GM19438 (cell line): Measurements from ENCODE around the gene MPRIP.
"Not testable (repeated sequence)": the region's sequence is repeated elsewhere in the genome, so short reads cannot be mapped to it uniquely, and the experiment has no call there.

Source experiments
- ATAC-seq: cut with Tn5 transposase; IDR thresholded peaks from one replicate; pipeline ENCODE4 v1.9.1; 2021; ENCODE audit warnings: low read depth; ENCODE audit not compliant: unreplicated experiment

Gene MPRIP

GRCh38 chr17:17121162-17121561, 78.9 kb downstream of the MPRIP start:
- no peak for ATAC-seq

DNA sequence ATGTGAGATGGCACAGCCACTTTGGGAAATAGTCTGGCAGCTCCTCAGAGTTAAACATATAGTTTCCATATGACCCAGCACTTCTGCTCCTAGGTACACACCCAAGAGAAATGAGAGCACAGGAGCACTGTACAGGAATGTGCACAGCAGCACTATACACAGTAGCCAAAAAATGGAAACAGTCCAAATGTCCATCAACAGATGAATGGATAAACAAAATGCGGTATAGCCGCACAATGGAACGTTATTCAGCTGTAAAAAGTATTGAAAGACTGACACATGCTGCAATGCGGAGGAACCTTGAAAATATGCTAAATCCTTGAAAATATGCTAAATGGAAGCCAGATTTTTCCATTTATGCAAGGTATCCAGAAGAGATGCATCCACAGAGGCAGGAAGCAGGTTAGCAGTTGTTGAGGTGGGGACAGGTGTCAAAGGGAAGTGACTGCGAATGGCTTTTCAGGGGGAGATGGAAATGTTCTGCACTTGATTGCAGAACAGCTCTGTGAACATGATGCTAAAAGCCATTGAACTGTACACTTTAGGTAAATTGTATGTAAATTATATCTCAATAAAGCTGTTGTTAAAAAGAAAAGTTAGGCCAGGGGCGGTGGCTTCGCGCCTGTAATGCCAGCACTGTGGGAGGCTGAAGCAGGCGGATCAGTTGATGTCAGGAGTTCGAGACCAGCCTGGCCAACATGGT, 80.7 kb downstream of the MPRIP start:
- no peak for ATAC-seq

- no peak for ATAC-seq
These were observed 82.1 kb downstream of the MPRIP start for GRCh38 chr17:17124341-17124740.

GRCh38 chr17:17125136-17126084, 83.2 kb downstream of the MPRIP start:
- no peak for ATAC-seq

DNA sequence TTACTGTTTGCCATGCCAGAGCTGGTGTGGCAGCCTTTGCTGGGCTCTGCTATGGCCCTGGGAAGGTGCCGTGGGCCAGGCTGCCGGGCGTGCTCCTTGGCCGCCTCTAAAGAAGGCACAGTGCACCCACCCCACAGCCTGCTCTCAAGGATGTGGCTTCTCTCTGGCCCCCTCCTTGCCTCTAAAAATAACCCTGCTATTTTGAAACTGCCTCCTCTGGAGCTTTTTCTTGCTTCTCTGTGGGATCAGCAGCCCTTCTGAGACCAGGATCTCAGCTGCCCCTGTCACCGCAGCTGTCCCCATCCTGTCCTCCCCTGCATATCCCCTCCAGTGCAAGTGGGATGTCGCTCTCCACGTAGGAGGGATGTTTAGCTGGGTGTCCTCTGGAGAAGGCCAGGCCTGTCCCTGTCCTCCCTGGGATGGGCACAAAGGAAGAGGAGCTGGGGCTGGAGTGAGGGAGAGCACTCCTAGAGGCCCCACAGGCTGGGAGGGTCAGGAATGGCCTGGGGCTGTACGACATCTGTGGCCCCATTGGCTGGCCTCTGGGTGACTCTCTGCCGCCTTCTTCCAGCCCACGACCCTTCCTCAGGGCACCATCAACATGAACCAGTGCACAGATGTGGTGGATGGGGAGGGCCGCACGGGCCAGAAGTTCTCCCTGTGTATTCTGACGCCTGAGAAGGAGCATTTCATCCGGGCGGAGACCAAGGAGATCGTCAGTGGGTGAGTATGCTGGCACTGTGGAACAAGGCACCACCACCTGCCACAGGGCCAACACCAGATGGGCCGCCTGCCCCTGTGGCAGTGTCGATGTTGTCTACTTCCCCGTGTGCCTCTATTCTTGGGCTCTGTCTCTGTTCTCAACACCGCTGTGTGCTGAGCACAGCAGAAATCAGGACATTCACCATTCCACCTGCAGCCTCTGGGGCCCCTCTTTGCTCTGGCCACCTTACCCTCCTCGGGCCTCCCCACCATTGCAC, 84.2 kb downstream of the MPRIP start:
- no peak for ATAC-seq

DNA sequence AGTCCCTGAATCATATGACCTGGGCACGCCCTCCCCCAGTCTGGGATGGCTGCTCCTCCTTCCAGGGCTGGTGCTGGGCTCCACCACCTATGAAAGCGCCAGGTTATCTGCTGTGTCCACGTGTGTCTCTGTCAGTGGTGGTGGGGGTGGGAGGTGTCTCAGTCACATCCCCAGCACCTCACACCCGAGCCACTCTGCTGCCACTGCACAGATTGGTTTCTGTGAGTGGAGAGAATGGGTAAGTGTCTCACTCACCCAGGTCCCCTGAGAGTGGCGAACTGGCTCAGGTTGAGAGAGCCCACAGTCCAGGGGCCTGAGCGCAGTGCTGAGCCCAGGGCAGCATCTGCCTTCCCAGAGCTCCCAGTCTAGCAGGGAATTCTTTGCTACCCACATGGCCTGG, 84.9 kb downstream of the MPRIP start:
- ATAC-seq = no peak

DNA sequence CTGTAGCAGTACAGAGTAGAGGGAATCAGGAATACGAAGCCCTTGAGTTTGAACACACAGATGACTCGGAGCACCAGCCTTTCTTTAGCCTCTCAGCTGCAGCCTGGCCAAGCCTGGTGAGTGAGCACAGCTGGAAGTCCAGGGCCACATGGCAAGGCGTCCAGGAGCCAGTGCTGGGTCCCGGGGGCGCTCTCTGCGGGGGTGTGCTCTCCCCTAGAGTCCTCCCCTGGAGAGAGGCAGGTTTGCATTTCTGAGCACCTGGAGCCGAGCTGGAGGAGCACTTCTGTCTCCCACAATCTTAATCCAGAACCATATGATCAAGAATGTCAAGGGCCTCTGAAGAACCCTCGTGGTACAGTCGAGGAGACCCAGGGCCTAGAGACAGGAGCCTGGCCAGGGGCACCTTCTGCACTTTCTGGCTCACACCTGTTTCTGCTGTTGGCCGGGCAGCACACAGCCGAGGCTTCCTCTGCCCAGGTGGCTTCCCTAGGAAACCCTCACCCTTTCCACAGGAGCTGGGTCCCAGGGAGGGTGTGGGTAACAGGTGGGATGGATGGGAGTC, 85.6 kb downstream of the MPRIP start:
- no peak for ATAC-seq

GRCh38 chr17:17128476-17129075, 86.3 kb downstream of the MPRIP start:
- ATAC-seq = no peak

DNA sequence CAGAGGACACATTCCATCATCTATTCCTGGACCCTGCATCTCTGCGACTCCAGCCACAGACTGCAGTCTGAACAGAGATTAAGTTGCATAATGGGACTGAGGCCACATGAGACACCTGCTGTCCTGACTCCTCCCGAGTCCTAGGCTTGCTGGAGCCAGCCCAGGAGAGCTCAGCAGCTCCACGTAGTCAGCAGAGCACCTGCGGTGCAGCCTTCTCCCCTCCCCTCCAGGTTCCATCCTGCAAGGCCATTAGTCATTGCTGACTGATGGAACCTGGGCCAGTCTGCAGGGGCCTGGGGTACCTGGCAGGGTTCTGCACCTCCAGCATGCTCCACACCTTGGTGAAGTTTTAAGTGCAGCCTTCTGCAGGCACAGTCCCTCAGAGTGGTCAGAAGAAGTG, 87.2 kb downstream of the MPRIP start:
- ATAC-seq = no peak

GRCh38 chr17:17130077-17130844, 88.0 kb downstream of the MPRIP start:
- no peak for ATAC-seq

DNA sequence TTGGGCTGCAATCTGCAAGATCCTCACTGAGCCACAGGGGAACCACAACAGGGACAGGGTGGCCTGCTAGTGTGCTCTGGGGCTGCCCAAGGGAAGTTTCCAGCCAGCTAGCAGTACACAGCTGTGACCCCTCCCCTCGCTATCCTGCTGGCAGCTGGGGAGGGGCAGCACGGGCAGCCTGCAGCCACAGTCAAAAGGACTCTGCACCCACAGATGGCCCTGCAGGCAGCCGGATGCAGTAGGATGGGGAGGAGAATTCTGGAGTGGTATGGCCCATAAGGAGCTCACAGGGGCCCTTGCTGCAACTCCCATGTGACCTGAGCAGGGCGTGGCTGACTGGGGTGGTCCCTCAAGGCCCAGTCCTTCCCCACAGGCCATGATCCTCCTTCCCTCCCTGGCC, 89.6 kb downstream of the MPRIP start:
- no peak for ATAC-seq

DNA sequence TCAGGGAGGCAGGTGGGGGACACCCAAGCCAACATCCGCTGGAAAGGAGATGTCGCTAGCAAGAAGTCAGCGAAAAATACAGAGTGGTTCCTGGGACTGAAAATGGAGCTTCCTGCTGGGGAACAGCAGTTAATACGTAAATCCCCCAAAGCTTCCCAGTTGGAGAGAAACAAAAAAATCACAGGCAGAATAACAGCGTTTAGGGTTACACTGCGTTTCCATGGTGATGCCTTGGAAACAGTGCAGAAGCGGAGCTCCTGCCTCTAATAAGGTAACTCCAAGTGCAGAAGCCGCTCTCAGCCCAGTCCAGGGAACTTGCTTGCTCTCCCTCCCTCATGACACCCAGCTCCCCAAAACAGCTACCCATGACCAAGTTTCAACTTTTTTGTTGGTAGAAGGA, 90.5 kb downstream of the MPRIP start:
- ATAC-seq = no peak

DNA sequence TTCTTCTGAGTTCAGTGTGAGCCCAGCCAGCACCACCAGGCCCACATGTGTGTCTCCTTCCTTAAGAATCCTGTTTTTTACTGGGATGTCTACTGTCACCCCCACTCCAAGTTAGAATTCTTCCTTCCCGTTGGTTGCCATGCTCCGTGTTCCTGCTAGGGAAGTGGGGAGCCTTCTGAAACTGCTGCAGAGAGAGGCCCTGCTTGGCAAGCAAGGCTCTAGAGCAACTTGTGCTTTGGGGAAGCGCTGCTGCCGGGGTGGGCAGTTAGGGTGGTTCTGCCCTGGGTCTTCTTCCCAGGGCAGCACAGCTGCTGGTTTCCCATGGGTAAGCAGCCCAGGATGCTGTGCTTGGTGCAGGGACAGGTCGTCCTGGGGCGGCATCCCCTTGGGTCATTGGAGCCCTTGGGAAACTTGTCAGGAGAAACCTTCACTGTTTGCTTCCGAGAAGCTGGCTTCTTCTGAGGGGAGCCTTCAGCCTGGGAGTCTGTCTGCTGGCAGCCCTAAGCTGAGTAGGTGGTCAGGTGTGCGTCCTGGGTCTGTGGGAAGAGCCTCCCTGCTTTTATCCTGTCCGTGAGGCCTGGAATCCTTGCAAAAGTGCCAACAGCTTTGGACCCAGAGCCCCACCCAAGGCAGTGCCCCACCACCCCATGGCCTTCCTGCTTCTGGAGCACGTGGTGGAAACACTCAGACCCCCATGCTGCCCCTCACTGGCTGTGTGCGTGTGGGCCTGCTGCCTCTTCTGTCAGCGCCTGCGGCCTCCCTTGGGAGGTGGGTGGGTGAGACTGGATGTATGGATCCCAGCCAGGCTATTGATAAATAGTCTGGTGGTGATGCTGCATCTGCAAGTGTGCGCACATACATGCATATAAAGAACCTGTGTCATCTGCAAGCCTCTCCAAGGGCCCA, 92.0 kb downstream of the MPRIP start:
- ATAC-seq = no peak

GRCh38 chr17:17134957-17135333, 92.7 kb downstream of the MPRIP start:
- ATAC-seq = no peak

DNA sequence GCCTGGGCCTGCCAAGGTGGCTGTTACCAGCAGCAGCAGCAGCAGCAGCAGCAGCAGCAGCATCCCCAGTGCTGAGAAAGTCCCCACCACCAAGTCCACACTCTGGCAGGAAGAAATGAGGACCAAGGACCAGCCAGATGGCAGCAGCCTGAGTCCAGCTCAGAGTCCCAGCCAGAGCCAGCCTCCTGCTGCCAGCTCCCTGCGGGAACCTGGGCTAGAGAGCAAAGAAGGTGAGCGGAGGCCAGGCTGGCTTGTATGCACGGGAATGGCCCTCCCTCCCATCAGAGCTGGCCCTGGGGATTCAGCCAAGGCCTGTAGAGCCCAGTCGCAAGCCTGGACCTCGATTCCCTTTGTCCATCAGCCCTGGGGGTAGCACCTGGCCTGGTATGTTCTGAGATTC, 94.0 kb downstream of the MPRIP start:
- ATAC-seq = not testable (repeated sequence)

GRCh38 chr17:17137731-17138585, 95.7 kb downstream of the MPRIP start:
- ATAC-seq = no peak

DNA sequence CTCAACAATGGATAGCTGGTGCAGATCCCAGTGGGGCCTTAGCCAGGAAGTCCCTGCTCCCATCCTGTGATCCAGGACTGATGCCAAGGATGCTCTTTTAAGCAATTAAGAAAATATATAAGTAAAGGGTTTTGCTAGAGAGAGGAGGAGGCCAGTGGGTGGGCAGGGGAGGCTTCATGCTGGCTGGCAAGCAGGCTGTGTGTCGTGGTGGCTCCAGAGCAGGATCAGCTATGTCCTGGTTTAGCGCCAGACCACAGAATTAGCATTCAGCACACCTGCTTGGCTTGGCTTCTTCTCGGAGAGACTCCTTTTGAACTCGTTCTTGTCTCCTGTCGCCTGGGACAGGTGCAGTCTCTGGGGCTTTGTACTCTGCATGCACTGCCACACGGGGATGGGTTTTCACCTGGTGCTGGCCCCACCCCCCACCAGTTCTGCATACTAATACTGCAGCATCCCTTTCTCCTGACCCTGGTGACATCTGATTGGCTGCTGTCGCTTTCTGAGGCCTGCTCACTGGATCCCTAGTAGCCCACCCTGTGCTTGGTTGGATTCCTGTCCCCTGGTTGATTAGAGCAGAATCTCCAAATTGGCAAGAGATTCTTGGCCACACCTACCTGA, 97.8 kb downstream of the MPRIP start:
- no peak for ATAC-seq
